ENCODE results near the gene LTA.

The LTA gene

GRCh38 chr6:31559606-31559957 lies 12.5 kb upstream of the LTA start:
- in situ Hi-C loops (cut with HindIII; ENCODE audit: low pct_ligation_motif_present, low sequenced_read_pairs), result no loop called here
- TF ChIP-seq, protein P1, sequence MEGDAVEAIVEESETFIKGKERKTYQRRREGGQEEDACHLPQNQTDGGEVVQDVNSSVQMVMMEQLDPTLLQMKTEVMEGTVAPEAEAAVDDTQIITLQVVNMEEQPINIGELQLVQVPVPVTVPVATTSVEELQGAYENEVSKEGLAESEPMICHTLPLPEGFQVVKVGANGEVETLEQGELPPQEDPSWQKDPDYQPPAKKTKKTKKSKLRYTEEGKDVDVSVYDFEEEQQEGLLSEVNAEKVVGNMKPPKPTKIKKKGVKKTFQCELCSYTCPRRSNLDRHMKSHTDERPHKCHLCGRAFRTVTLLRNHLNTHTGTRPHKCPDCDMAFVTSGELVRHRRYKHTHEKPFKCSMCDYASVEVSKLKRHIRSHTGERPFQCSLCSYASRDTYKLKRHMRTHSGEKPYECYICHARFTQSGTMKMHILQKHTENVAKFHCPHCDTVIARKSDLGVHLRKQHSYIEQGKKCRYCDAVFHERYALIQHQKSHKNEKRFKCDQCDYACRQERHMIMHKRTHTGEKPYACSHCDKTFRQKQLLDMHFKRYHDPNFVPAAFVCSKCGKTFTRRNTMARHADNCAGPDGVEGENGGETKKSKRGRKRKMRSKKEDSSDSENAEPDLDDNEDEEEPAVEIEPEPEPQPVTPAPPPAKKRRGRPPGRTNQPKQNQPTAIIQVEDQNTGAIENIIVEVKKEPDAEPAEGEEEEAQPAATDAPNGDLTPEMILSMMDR (IDR thresholded peaks at IDR 0.05; ENCODE audit: low read depth, low read length, missing control alignments), result no peak
- Histone ChIP-seq H3K4me3 (ENCODE audit: low read depth, low read length) (no peak overlapping the region), H3K36me3 (replicated peaks) (peaks cover 17% of the 10 kb centered on the region), H3K27me3 (replicated peaks) (no peaks in the 10 kb centered on the region), H3K27ac (peak overlapping the region; percentile 68)
- no peak for DNase-seq

DNA sequence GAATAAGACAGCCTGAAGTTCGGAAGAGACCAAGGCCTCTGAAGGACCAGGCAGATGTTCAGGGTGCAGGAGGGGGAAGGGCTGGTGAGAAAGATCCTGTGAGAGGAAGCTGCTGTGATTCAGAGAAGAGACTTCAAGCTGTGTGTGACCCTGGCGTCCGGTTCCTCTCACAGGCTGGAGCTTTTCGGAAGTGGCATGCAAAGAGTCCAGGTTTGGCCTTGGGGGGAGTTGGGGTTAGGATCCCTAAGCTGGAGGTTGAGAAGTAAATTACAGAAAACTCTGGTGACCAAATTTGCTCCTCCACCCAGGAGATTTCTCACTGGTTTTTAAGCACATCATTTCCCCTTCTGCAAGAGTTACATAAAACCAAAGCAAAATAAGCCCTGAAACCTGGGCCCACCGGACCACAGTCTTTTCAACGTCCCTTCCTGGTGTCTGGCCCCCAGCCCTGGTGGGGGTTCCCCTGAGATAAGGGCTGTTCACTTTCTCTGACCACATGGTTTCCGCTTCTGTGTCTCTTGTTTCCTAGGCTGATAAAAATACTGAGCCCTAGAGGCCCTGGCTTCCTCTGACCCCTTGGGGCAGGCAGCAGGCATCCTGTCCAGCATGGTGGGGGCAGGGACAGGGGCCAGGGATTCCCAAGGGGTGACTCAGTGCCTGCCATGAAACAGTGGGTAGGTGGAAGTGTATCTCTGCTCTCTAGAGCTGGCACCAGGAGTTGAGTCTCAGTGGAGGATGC lies 12.0 kb upstream of the LTA start:
- in situ Hi-C loops (cut with HindIII; ENCODE audit: low pct_ligation_motif_present, low sequenced_read_pairs), result no loop called here
- H3K4me3 ChIP-seq (ENCODE audit: low read depth, low read length), result no peak overlapping the region

DNA sequence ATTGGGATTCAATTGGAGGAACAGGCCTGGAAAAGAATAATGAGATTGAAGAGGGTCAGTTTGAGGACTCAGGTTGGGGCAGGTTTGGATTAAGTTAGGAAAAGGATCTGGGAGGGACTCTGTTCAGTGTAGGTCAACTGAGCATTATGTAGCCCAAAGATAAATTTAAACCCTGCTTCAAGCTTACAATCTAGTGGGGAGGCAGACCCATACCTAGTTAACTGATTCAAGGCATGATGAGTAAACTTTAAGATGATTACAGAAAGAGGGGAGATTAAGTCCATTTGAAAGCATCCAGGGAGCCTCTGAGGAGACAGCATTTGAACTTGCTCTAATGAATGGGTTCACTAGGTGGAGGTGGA lies 11.4 kb upstream of the LTA start:
- Histone ChIP-seq H3K27ac (peak overlapping the region; percentile 68), H3K4me3 (ENCODE audit: low read depth, low read length) (no peak overlapping the region), H3K36me3 (replicated peaks) (peaks cover 17% of the 10 kb centered on the region), H3K27me3 (replicated peaks) (no peaks in the 10 kb centered on the region)
- DNase-seq, result no peak
- in situ Hi-C loops (cut with HindIII; ENCODE audit: low pct_ligation_motif_present, low sequenced_read_pairs), result no loop called here
- TF ChIP-seq, protein P1 (IDR thresholded peaks at IDR 0.05; ENCODE audit: low read depth, low read length, missing control alignments), result no peak

More for the DNA sequence above, 12.0 kb upstream of the LTA start:
- peak; percentile 51 for DNase-seq
- TF ChIP-seq, protein P1 (IDR thresholded peaks at IDR 0.05; ENCODE audit: low read depth, low read length, missing control alignments), result no peak
- Histone ChIP-seq H3K36me3 (replicated peaks) (peaks cover 17% of the 10 kb centered on the region), H3K27ac (peak overlapping the region; percentile 68), H3K27me3 (replicated peaks) (no peaks in the 10 kb centered on the region)

- H3K27me3 ChIP-seq (replicated peaks), result no peaks in the 10 kb centered on the region
- no peaks in the 10 kb centered on the region for H3K36me3 ChIP-seq (replicated peaks)
- H3K27ac ChIP-seq, result no peak overlapping the region
- TF ChIP-seq, protein P1 (IDR thresholded peaks at IDR 0.05; ENCODE audit: low read depth, low read length, missing control alignments), result no peak
- in situ Hi-C loops (cut with HindIII; ENCODE audit: low pct_ligation_motif_present, low sequenced_read_pairs), result no loop called here
- no peak overlapping the region for H3K4me3 ChIP-seq (ENCODE audit: low read depth, low read length)
- no peak for DNase-seq
Observed at GRCh38 chr6:31567531-31568370, 4.3 kb upstream of the LTA start.

DNA sequence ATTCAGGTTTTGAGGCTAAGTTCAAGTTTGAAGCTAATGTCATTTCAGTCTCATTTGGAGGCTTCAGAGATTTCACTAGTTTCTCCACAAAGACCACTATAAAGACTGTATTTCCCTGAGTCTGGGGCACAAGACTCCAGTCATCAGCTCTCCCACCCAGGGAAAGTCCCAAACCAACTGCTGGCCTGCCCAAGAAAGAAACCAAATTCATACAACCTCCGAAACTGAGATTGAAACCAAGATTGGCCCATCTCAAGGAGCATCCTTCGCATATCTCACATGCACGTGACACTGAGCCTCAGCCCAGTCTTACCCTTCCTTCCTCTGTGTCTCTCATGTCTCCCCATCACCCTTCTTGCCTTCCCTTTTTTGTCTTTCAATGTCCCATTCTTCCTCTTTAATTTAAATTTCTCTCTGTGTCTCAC lies 3.5 kb upstream of the LTA start:
- no peak overlapping the region for H3K4me3 ChIP-seq (ENCODE audit: low read depth, low read length)
- no peaks in the 10 kb centered on the region for H3K36me3 ChIP-seq (replicated peaks)
- H3K27ac ChIP-seq, result no peak overlapping the region
- no peaks in the 10 kb centered on the region for H3K27me3 ChIP-seq (replicated peaks)
- no peak for DNase-seq
- TF ChIP-seq, protein P1 (IDR thresholded peaks at IDR 0.05; ENCODE audit: low read depth, low read length, missing control alignments), result no peak
- in situ Hi-C loops (cut with HindIII; ENCODE audit: low pct_ligation_motif_present, low sequenced_read_pairs), result no loop called here

All from brain microvascular endothelial cell (primary cell).